Gastrocnemius medialis (tissue), 4 donors: ENCODE measurements around the gene POLR3C. TPM values are rescaled to one million over a fixed set of nuclear protein-coding genes. Genes with fewer than 3 reads are reported as not detected.

Source experiments
- ATAC-seq, 2 donors: fragments of 150-250 bp; one replicate each; pipeline ENCODE4 v1.9.1; 2016
- DNase-seq, 2 donors: peaks; one replicate each; pipeline ENCODE4 v3.0.0-alpha.2; 2019
- H3K27ac ChIP-seq, 4 donors: fragments of 200-600 bp; sonication (generic); 1 replicate in 1 of 4; 2 replicates in 3 of 4; pipeline ENCODE4 v1.5.1; 2016 to 2018; ENCODE audit warnings: mild to moderate bottlenecking in 2 of 4, moderate library complexity in 1 of 4
- H3K27me3 ChIP-seq, 3 donors: fragments of 200-600 bp; sonication (generic) in 2 of 3; 1 replicate in 1 of 3; 2 replicates in 2 of 3; pipeline versions ENCODE4 v1.5.1 to v1.6.0; 2016 to 2019; ENCODE audit warnings: mild to moderate bottlenecking in 1 of 3, moderate library complexity in 1 of 3
- H3K36me3 ChIP-seq, 2 donors: fragments of 200-600 bp; sonication (generic) in 1 of 2; one replicate each; pipeline ENCODE4 v1.5.1; 2017 to 2018
- H3K4me1 ChIP-seq, 2 donors: fragments of 200-600 bp; sonication (generic) in 1 of 2; one replicate each; pipeline ENCODE4 v1.5.1; 2016 to 2017; ENCODE audit warnings: mild to moderate bottlenecking in 2 of 2
- H3K4me3 ChIP-seq, 4 donors: fragments of 200-600 bp; sonication (generic) in 3 of 4; 1 replicate in 1 of 4; 2 replicates in 3 of 4; pipeline ENCODE4 v1.5.1; 2016 to 2019; ENCODE audit warnings: mild to moderate bottlenecking in 2 of 4
- H3K9me3 ChIP-seq, 3 donors: fragments of 200-600 bp; sonication (generic) in 2 of 3; 1 replicate in 1 of 3; 2 replicates in 2 of 3; pipeline ENCODE4 v1.5.1; 2016 to 2019
- POLR2A ChIP-seq, 2 donors: fragments of 450-650 bp; IDR thresholded peaks; one replicate each; pipeline ENCODE4 v1.6.1; 2017; ENCODE audit warnings: antibody characterized with exemption in 2 of 2, mild to moderate bottlenecking in 2 of 2, moderate library complexity in 2 of 2
- in situ Hi-C, 4 donors: fragments of 200-750 bp; cut with MboI; loops; one replicate each; pipeline versions ENCODE4 v1.15.0 to v1.8.0; 2017; ENCODE audit warnings: low sequenced_read_pairs in 4 of 4
- intact Hi-C: fragments of 100-400 bp; cut with DNase I; formaldehyde crosslinking; loops from one replicate; pipeline ENCODE4 v1.15.1; 2023; ENCODE audit warnings: low total_unique reads
- total RNA-seq, 4 donors: library from RNA; depleted of rRNA; stranded (reverse); fragments of >200 nt; gene quantifications; one replicate each; pipeline versions ENCODE4 v1.1.0 to v1.2.3, GENCODE V29; 2016
- TF ChIP-seq, protein P1 (sequence below), 5 experiments: fragments of 450-650 bp in 3 of 5; fragments of 200-600 bp in 2 of 5; sonication (generic) in 2 of 5; IDR thresholded peaks in 4 of 5; conservative IDR thresholded peaks in 1 of 5; 1 replicate in 4 of 5; 2 replicates in 1 of 5; pipeline ENCODE4 v1.5.1; 2016 to 2019; ENCODE audit warnings: antibody characterized with exemption in 5 of 5, mild to moderate bottlenecking in 3 of 5, moderate library complexity in 3 of 5

The POLR3C gene
- total RNA-seq, 4 donors from 2014 or later = 23.0 to 27.8 (median 26.4) TPM

DNA sequence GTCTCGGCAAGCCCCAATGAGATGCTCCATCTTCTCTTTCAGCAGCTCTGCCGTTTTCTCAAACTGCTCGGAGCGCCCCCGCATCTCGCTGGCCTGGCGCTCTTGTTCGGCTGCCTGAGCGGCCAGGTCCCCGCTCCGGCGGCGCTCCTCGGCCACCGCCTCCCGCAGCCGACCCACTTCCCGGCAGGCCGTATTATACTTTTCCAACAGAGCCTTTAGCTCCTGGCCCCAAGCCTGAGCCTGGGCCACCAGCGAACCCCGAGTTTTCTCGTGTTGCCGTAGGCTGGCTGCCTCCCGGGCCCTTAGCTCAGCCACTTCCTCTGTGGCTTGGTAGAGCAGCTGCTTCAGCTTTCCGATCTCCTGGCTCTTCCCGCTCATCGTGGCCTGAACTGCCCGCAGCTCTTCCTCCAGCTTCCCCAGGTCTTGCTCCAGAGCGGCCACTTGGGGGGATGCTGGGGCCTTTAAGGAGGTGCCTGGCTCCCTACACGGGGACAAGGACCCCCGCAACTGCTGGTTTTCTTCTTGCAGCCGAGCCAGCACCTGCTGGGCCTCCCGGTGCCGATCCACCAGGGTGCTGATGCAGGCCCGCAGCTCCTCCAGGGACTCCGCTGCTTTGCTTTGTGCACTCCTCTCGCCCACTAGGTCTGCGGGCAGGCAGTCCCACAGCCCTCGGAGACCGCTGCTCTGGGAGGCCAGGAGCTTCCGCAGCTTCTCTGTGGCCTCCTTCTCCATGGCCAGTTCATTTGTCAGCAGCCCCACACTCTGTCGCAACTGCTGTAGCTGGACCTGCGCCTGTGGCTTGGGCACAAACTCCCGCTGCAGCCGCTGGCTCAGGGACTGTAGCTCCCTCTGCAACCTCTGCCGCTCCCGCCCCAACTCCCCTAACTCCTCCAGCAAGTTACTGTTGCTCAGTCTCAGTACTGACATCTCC is 48.3 kb downstream of the POLR3C start:
- Histone ChIP-seq H3K4me3 (peak overlapping the region; percentile 64 to 95 (median 73)), H3K27me3 (no peaks in the 10 kb centered on the region), H3K27ac (peak overlapping the region; percentile 83 to 91 (median 88)), H3K9me3 (no peaks in the 10 kb centered on the region), H3K4me1 (peaks cover 14 to 18% of the 10 kb centered on the region in 2 donors), H3K36me3 (peaks cover 0 to 9% of the 10 kb centered on the region in 2 donors)
- in situ Hi-C loops (no loop called here), intact Hi-C loops (loop anchor here (10.0 kb wide), 1 partner anchor 47 kb away; the partner anchor contains the start of genes POLR3C and RNF115)
- peak; percentile 69 to 88 for DNase-seq
- peak; percentile 91 to 93 for ATAC-seq
- peak in 1 of 2 donors; percentile 17 for TF ChIP-seq POLR2A (IDR thresholded peaks at IDR 0.05)
- TF ChIP-seq, protein P1, sequence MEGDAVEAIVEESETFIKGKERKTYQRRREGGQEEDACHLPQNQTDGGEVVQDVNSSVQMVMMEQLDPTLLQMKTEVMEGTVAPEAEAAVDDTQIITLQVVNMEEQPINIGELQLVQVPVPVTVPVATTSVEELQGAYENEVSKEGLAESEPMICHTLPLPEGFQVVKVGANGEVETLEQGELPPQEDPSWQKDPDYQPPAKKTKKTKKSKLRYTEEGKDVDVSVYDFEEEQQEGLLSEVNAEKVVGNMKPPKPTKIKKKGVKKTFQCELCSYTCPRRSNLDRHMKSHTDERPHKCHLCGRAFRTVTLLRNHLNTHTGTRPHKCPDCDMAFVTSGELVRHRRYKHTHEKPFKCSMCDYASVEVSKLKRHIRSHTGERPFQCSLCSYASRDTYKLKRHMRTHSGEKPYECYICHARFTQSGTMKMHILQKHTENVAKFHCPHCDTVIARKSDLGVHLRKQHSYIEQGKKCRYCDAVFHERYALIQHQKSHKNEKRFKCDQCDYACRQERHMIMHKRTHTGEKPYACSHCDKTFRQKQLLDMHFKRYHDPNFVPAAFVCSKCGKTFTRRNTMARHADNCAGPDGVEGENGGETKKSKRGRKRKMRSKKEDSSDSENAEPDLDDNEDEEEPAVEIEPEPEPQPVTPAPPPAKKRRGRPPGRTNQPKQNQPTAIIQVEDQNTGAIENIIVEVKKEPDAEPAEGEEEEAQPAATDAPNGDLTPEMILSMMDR (IDR thresholded peaks at IDR 0.05 in 4 of 5, conservative IDR thresholded peaks at IDR 0.05 in 1 of 5) = no peak

- in situ Hi-C loops (no loop called here), intact Hi-C loops (loop anchor here (10.0 kb wide), 1 partner anchor 50 kb away; the partner anchor contains the start of genes POLR3C and RNF115)
- no peak for TF ChIP-seq POLR2A (IDR thresholded peaks at IDR 0.05)
- H3K36me3 ChIP-seq = no peaks in the 10 kb centered on the region
- no peaks in the 10 kb centered on the region for H3K27me3 ChIP-seq
- H3K9me3 ChIP-seq = no peaks in the 10 kb centered on the region
- H3K4me3 ChIP-seq = no peak overlapping the region
- no peak overlapping the region for H3K27ac ChIP-seq
- ATAC-seq = no peak
- no peak for DNase-seq
- peaks cover 14 to 18% of the 10 kb centered on the region in 2 donors for H3K4me1 ChIP-seq
These were observed 50.6 kb downstream of the POLR3C start for GRCh38 chr1:145874646-145875045.

- in situ Hi-C loops (no loop called here), intact Hi-C loops (loop anchor here (10.0 kb wide), 1 partner anchor 53 kb away; the partner anchor contains the start of genes POLR3C and RNF115)
- TF ChIP-seq POLR2A (IDR thresholded peaks at IDR 0.05) = no peak
- TF ChIP-seq, protein P1 (IDR thresholded peaks at IDR 0.05 in 4 of 5, conservative IDR thresholded peaks at IDR 0.05 in 1 of 5) = no peak
- Histone ChIP-seq H3K36me3 (no peaks in the 10 kb centered on the region), H3K27me3 (no peaks in the 10 kb centered on the region), H3K4me3 (no peak overlapping the region), H3K9me3 (no peaks in the 10 kb centered on the region), H3K27ac (no peak overlapping the region), H3K4me1 (peaks cover under 1% of the 10 kb centered on the region in 2 donors)
- DNase-seq (no peak), ATAC-seq (no peak)
These were observed 54.0 kb downstream of the POLR3C start for GRCh38 chr1:145877923-145878486.

- ATAC-seq = no peak
- no peaks in the 10 kb centered on the region for H3K9me3 ChIP-seq
- H3K36me3 ChIP-seq = no peaks in the 10 kb centered on the region
- no peak for DNase-seq
- H3K27ac ChIP-seq = no peak overlapping the region
- H3K27me3 ChIP-seq = no peaks in the 10 kb centered on the region
- no peak for TF ChIP-seq POLR2A (IDR thresholded peaks at IDR 0.05)
- TF ChIP-seq, protein P1 (IDR thresholded peaks at IDR 0.05 in 4 of 5, conservative IDR thresholded peaks at IDR 0.05 in 1 of 5) = no peak
- H3K4me1 ChIP-seq = no peaks in the 10 kb centered on the region
- intact Hi-C loops = loop anchor here (10.0 kb wide), 1 partner anchor 54 kb away; the partner anchor contains the start of genes POLR3C and RNF115
- no peak overlapping the region for H3K4me3 ChIP-seq
- in situ Hi-C loops = no loop called here
These were observed 54.7 kb downstream of the POLR3C start for GRCh38 chr1:145878724-145879123.

- DNase-seq (no peak), ATAC-seq (no peak)
- intact Hi-C loops (loop anchor here (10.0 kb wide), 1 partner anchor 55 kb away; the partner anchor contains the start of genes POLR3C and RNF115), in situ Hi-C loops (no loop called here)
- Histone ChIP-seq H3K4me3 (no peak overlapping the region), H3K27ac (no peak overlapping the region), H3K36me3 (no peaks in the 10 kb centered on the region), H3K4me1 (no peaks in the 10 kb centered on the region), H3K9me3 (no peaks in the 10 kb centered on the region), H3K27me3 (no peaks in the 10 kb centered on the region)
- TF ChIP-seq POLR2A (IDR thresholded peaks at IDR 0.05) = no peak
- TF ChIP-seq, protein P1 (IDR thresholded peaks at IDR 0.05 in 4 of 5, conservative IDR thresholded peaks at IDR 0.05 in 1 of 5) = no peak
These were observed 55.8 kb downstream of the POLR3C start for GRCh38 chr1:145879775-145880174.
